Measurements from ENCODE around the gene ZNF592. TPM values are rescaled to one million over a fixed set of nuclear protein-coding genes. Genes with fewer than 3 reads are reported as not detected.
"Not testable (repeated sequence)": the region's sequence is repeated elsewhere in the genome, so short reads cannot be mapped to it uniquely, and the experiment has no call there.

ZNF592 gene
- total and polyA plus RNA-seq, 3 donors from 2014 or later, result 36.7 to 40.8 (median 39.6) TPM

- no peak overlapping the region for H3K4me3 ChIP-seq
- H3K36me3 ChIP-seq (ENCODE audit: low read depth, missing control alignments), result no peaks in the 10 kb centered on the region
- TF ChIP-seq CTCF (IDR thresholded peaks at IDR 0.05), result no peak
- no peak for TF ChIP-seq POLR2A (IDR thresholded peaks at IDR 0.05)
- intact Hi-C loops (cut with DNase I; ENCODE audit: low total_unique reads), result no loop called here
- whole genome bisulfite sequencing, 2 donors, result 69 to 75% methylated on average over 6 to 12 of the region's 12 CpGs
- peak; percentile 49 for DNase-seq
- no peaks in the 10 kb centered on the region for H3K27me3 ChIP-seq
- peaks cover 7% of the 10 kb centered on the region for H3K4me1 ChIP-seq
- no peak overlapping the region for H3K27ac ChIP-seq
- H3K9me3 ChIP-seq, result no peaks in the 10 kb centered on the region
Measured at GRCh38 chr15:84840741-84841429, 92.5 kb downstream of the ZNF592 start.

GRCh38 chr15:84842781-84843180, 94.4 kb downstream of the ZNF592 start:
- no peaks in the 10 kb centered on the region for H3K27me3 ChIP-seq
- 94 to 100% methylated on average over 1 of the region's 1 CpG for WGBS, 2 donors
- no peak overlapping the region for H3K4me3 ChIP-seq
- intact Hi-C loops (cut with DNase I; ENCODE audit: low total_unique reads), result no loop called here
- H3K9me3 ChIP-seq, result no peaks in the 10 kb centered on the region
- peaks cover 7% of the 10 kb centered on the region for H3K4me1 ChIP-seq
- TF ChIP-seq CTCF (IDR thresholded peaks at IDR 0.05) (no peak), POLR2A (IDR thresholded peaks at IDR 0.05) (no peak)
- H3K27ac ChIP-seq, result no peak overlapping the region
- DNase-seq, result no peak
- H3K36me3 ChIP-seq (ENCODE audit: low read depth, missing control alignments), result no peaks in the 10 kb centered on the region

GRCh38 chr15:84844964-84845363, 96.6 kb downstream of the ZNF592 start:
- Histone ChIP-seq H3K4me3 (no peak overlapping the region), H3K27me3 (no peaks in the 10 kb centered on the region), H3K4me1 (peaks cover 7% of the 10 kb centered on the region), H3K27ac (no peak overlapping the region), H3K9me3 (no peaks in the 10 kb centered on the region), H3K36me3 (ENCODE audit: low read depth, missing control alignments) (no peaks in the 10 kb centered on the region)
- 92 to 96% methylated on average over 2 of the region's 2 CpGs for WGBS, 2 donors
- TF ChIP-seq POLR2A (IDR thresholded peaks at IDR 0.05), result no peak
- no peak for TF ChIP-seq CTCF (IDR thresholded peaks at IDR 0.05)
- no peak for DNase-seq
- intact Hi-C loops (cut with DNase I; ENCODE audit: low total_unique reads), result no loop called here

GRCh38 chr15:84845631-84846030, 97.2 kb downstream of the ZNF592 start:
- DNase-seq, result peak; percentile 62
- WGBS, 2 donors, result 77 to 89% methylated on average over 7 of the region's 7 CpGs
- H3K27ac ChIP-seq; H3K9me3 ChIP-seq; intact Hi-C loops (cut with DNase I; ENCODE audit: low total_unique reads); H3K36me3 ChIP-seq (ENCODE audit: low read depth, missing control alignments); H3K4me3 ChIP-seq; H3K4me1 ChIP-seq; H3K27me3 ChIP-seq: not testable (repeated sequence)
- peak in 2 of 3 experiments; percentile 37 to 56 for TF ChIP-seq CTCF (IDR thresholded peaks at IDR 0.05)

GRCh38 chr15:84846269-84846668, 97.9 kb downstream of the ZNF592 start:
- no peak overlapping the region for H3K27ac ChIP-seq
- TF ChIP-seq CTCF (IDR thresholded peaks at IDR 0.05) (no peak), POLR2A (IDR thresholded peaks at IDR 0.05) (no peak)
- 93 to 97% methylated on average over 1 of the region's 1 CpG for WGBS, 2 donors
- H3K4me3 ChIP-seq, result no peak overlapping the region
- intact Hi-C loops (cut with DNase I; ENCODE audit: low total_unique reads), result no loop called here
- H3K27me3 ChIP-seq, result no peaks in the 10 kb centered on the region
- no peaks in the 10 kb centered on the region for H3K4me1 ChIP-seq
- DNase-seq, result no peak
- H3K9me3 ChIP-seq, result no peaks in the 10 kb centered on the region
- no peaks in the 10 kb centered on the region for H3K36me3 ChIP-seq (ENCODE audit: low read depth, missing control alignments)

Measured in testis (tissue), 3 donors.